ENCODE measurements around the gene STMND1. TPM values are rescaled to one million over a fixed set of nuclear protein-coding genes. Genes with fewer than 3 reads are reported as not detected.

The STMND1 gene
- total and polyA plus RNA-seq, 2 of the 8 experiments (the other 6 are each of a cell fraction or from before 2014, with no cell fraction given), result not detected

DNA sequence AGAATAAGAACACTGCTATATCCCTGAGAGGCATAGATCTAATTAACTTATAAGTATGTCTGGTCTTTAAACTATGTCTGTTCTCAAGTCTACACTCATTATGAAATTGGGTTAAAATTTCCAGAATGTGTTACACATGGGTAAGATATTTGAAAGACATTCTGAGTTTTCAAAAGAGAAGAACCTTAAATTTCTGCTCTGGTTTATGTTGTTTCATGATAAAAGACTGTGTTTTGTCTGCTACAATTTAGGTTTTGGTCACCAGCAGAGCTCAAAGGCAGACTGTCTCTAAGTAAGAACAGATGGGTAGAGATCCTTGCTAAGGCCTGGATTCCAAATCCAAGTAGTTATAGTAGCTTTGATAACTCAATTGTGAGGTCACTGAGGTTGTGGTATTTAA lies 6.0 kb downstream of the STMND1 start:
- Histone ChIP-seq H2BK20ac (ENCODE audit: low read length) (no peak overlapping the region), H3K56ac (replicated peaks; ENCODE audit: insufficient read length, low read depth, low read length) (no peak overlapping the region), H2BK15ac (ENCODE audit: low read length) (no peak overlapping the region), H3K4me3 (ENCODE audit: extremely low read depth in 1 of 4, insufficient read depth in 2 of 4, low read depth in 3 of 4, low read length in 4 of 4) (no peak overlapping the region), H2BK12ac (ENCODE audit: low read depth, low read length) (no peak overlapping the region), H2AK5ac (ENCODE audit: low read depth, low read length) (no peak overlapping the region), H3K14ac (ENCODE audit: insufficient read length) (no peak overlapping the region), H4K8ac (ENCODE audit: extremely low read depth, insufficient read depth, low read length) (no peak overlapping the region), H3K79me2 (ENCODE audit: control insufficient read depth in 1 of 2, insufficient read depth in 2 of 2, low read length in 2 of 2) (no peaks in the 10 kb centered on the region), H4K91ac (replicated peaks; ENCODE audit: insufficient read length, low read length) (no peak overlapping the region), H3K27me3 (replicated peaks in 1 of 4; ENCODE audit: control insufficient read depth in 3 of 4, extremely low read depth in 1 of 4, insufficient read depth in 3 of 4, low read length in 3 of 4) (peaks cover 2 to 6% (median 5%) of the 10 kb centered on the region in 4 experiments), H3K79me1 (ENCODE audit: low read depth, low read length) (no peaks in the 10 kb centered on the region), H3K9me3 (ENCODE audit: insufficient read depth in 2 of 2, low read depth in 1 of 2, low read length in 1 of 2) (no peaks in the 10 kb centered on the region), H4K20me1 (replicated peaks in 1 of 2; ENCODE audit: control insufficient read depth in 1 of 2, insufficient read depth in 2 of 2, low read length in 2 of 2) (no peaks in the 10 kb centered on the region), H3K4me1 (replicated peaks in 1 of 4; ENCODE audit: control insufficient read depth in 3 of 4, insufficient read depth in 4 of 4, low read length in 3 of 4) (no peaks in the 10 kb centered on the region), H3K23ac (ENCODE audit: insufficient read length) (no peak overlapping the region), H3K9ac (replicated peaks in 1 of 4; ENCODE audit: extremely low read depth in 1 of 4, low read depth in 3 of 4, low read length in 3 of 4) (no peak overlapping the region), H2AFZ (ENCODE audit: low read length) (no peak overlapping the region), H4K5ac (ENCODE audit: insufficient read length, low read depth, low read length) (no peak overlapping the region), H2BK120ac (replicated peaks; ENCODE audit: low read depth, low read length) (no peak overlapping the region), H3K4me2 (ENCODE audit: insufficient read depth in 1 of 2, low read depth in 2 of 2, low read length in 2 of 2) (no peak overlapping the region), H3K18ac (ENCODE audit: extremely low read depth, low read length) (no peak overlapping the region), H3K36me3 (ENCODE audit: control insufficient read depth in 2 of 4, insufficient read depth in 4 of 4, low read length in 3 of 4) (no peaks in the 10 kb centered on the region), H3K27ac (ENCODE audit: low read depth, low read length) (no peak overlapping the region), H3K4ac (replicated peaks; ENCODE audit: insufficient read length, low read depth, low read length) (no peak overlapping the region), H2BK5ac (ENCODE audit: low read depth, low read length) (no peak overlapping the region), H3K23me2 (ENCODE audit: low read depth, low read length) (no peaks in the 10 kb centered on the region)
- ChIA-PET POLR2A (ENCODE audit: partially characterized antibody) (no interaction called here), CTCF (ENCODE audit: partially characterized antibody) (no interaction called here)
- DNase-seq (ENCODE audit: low read depth in 1 of 2, low spot score in 2 of 2) (no peak), FAIRE-seq (no peak)
- TF ChIP-seq TCF12 (IDR thresholded peaks at IDR 0.05; ENCODE audit: low read depth, low read length) (no peak), NANOG (IDR thresholded peaks at IDR 0.05; ENCODE audit: insufficient read depth, low read depth, low read length, poor library complexity, severe bottlenecking) (no peak), YY1 (IDR thresholded peaks at IDR 0.05; ENCODE audit: low read depth, low read length) (no peak), SP2 (IDR thresholded peaks at IDR 0.05; ENCODE audit: low read length) (no peak), SP4 (IDR thresholded peaks at IDR 0.05; ENCODE audit: low read length) (no peak), BRCA1 (IDR thresholded peaks at IDR 0.05; ENCODE audit: low read depth, low read length) (no peak), POU5F1 (IDR thresholded peaks at IDR 0.05; ENCODE audit: low read depth, low read length) (no peak), CHD2 (IDR thresholded peaks at IDR 0.05; ENCODE audit: low read length) (no peak), POLR2AphosphoS5 (IDR thresholded peaks at IDR 0.05; ENCODE audit: low read depth, low read length) (no peak), TAF7 (optimal IDR thresholded peaks at IDR 0.05; ENCODE audit: borderline replicate concordance, low read depth, low read length) (no peak), GTF2F1 (IDR thresholded peaks at IDR 0.05; ENCODE audit: borderline replicate concordance, low read depth, low read length) (no peak), RFX5 (IDR thresholded peaks at IDR 0.05; ENCODE audit: borderline replicate concordance, low read depth, low read length) (no peak)
- TF ChIP-seq, protein P1, sequence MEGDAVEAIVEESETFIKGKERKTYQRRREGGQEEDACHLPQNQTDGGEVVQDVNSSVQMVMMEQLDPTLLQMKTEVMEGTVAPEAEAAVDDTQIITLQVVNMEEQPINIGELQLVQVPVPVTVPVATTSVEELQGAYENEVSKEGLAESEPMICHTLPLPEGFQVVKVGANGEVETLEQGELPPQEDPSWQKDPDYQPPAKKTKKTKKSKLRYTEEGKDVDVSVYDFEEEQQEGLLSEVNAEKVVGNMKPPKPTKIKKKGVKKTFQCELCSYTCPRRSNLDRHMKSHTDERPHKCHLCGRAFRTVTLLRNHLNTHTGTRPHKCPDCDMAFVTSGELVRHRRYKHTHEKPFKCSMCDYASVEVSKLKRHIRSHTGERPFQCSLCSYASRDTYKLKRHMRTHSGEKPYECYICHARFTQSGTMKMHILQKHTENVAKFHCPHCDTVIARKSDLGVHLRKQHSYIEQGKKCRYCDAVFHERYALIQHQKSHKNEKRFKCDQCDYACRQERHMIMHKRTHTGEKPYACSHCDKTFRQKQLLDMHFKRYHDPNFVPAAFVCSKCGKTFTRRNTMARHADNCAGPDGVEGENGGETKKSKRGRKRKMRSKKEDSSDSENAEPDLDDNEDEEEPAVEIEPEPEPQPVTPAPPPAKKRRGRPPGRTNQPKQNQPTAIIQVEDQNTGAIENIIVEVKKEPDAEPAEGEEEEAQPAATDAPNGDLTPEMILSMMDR (IDR thresholded peaks at IDR 0.05; ENCODE audit: control extremely low read depth in 1 of 3, insufficient read depth in 1 of 3, low read depth in 1 of 3, low read length in 3 of 3), result no peak
- TF ChIP-seq, protein P2, sequence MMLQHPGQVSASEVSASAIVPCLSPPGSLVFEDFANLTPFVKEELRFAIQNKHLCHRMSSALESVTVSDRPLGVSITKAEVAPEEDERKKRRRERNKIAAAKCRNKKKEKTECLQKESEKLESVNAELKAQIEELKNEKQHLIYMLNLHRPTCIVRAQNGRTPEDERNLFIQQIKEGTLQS (IDR thresholded peaks at IDR 0.05; ENCODE audit: insufficient read depth, low read depth, low read length), result no peak

Measured in H1 (cell line).